ENCODE data around the gene HOXB9. TPM values are rescaled to one million over a fixed set of nuclear protein-coding genes. Genes with fewer than 3 reads are reported as not detected.

The HOXB9 gene
- total RNA-seq, 1 experiment from 2014 or later = 65.9 TPM

DNA sequence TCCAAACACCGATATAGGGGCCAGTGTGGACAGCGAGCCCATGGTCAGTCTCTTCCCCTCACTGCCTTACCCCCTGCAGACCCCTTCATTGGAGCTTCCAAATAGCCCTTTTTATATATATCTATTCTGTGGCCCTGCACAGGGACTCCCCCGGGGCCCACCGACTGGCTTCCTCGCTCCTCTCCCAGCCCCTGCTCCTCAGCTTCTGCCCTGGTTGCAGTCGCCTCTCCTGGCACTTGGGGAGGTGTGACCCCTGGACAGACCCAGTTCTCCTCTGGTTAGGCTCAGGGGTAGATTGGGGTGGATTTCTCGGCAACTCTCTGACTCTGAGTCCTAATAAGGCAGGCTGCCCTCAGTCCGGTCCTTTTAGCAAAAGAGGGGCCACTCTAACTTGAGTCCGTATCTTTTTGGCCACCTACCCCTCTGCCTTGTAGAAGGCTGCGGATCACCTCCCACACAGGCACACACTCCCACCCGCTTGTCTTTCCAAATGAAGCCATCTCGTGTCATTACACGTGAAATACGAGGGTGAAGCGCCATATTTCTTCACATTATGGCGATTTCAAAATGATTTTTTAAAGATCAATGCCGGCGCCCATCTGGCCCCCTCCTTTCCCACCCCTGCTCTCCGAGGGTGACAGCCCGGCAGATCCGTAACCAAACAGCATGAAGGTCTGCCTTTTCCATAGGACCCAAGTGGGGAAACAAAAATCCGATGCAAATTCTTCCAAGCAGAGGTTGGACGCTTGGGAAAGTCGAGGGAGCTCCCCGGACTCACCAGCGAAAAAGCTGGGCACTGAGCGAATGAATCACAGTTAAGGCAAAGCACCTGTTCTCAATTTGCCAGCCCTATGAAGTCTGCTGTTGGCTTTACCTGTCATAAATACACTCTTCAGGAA, 1.7 kb upstream of the HOXB9 start:
- H3K4me1 ChIP-seq (ENCODE audit: control insufficient read depth, insufficient read depth, low read length) = peaks cover 48% of the 10 kb centered on the region
- TF ChIP-seq POLR2AphosphoS5 (IDR thresholded peaks at IDR 0.05; ENCODE audit: low read depth, low read length) (no peak), TCF7L2 (IDR thresholded peaks at IDR 0.05; ENCODE audit: low read depth, low read length) (no peak), SIN3A (IDR thresholded peaks at IDR 0.05; ENCODE audit: borderline replicate concordance, insufficient read depth, low read depth, low read length) (no peak)
- TF ChIP-seq, protein P1, sequence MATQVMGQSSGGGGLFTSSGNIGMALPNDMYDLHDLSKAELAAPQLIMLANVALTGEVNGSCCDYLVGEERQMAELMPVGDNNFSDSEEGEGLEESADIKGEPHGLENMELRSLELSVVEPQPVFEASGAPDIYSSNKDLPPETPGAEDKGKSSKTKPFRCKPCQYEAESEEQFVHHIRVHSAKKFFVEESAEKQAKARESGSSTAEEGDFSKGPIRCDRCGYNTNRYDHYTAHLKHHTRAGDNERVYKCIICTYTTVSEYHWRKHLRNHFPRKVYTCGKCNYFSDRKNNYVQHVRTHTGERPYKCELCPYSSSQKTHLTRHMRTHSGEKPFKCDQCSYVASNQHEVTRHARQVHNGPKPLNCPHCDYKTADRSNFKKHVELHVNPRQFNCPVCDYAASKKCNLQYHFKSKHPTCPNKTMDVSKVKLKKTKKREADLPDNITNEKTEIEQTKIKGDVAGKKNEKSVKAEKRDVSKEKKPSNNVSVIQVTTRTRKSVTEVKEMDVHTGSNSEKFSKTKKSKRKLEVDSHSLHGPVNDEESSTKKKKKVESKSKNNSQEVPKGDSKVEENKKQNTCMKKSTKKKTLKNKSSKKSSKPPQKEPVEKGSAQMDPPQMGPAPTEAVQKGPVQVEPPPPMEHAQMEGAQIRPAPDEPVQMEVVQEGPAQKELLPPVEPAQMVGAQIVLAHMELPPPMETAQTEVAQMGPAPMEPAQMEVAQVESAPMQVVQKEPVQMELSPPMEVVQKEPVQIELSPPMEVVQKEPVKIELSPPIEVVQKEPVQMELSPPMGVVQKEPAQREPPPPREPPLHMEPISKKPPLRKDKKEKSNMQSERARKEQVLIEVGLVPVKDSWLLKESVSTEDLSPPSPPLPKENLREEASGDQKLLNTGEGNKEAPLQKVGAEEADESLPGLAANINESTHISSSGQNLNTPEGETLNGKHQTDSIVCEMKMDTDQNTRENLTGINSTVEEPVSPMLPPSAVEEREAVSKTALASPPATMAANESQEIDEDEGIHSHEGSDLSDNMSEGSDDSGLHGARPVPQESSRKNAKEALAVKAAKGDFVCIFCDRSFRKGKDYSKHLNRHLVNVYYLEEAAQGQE (IDR thresholded peaks at IDR 0.05; ENCODE audit: insufficient read depth in 1 of 2, low read depth in 2 of 2, low read length in 1 of 2) = no peak
- TF ChIP-seq, protein P2, sequence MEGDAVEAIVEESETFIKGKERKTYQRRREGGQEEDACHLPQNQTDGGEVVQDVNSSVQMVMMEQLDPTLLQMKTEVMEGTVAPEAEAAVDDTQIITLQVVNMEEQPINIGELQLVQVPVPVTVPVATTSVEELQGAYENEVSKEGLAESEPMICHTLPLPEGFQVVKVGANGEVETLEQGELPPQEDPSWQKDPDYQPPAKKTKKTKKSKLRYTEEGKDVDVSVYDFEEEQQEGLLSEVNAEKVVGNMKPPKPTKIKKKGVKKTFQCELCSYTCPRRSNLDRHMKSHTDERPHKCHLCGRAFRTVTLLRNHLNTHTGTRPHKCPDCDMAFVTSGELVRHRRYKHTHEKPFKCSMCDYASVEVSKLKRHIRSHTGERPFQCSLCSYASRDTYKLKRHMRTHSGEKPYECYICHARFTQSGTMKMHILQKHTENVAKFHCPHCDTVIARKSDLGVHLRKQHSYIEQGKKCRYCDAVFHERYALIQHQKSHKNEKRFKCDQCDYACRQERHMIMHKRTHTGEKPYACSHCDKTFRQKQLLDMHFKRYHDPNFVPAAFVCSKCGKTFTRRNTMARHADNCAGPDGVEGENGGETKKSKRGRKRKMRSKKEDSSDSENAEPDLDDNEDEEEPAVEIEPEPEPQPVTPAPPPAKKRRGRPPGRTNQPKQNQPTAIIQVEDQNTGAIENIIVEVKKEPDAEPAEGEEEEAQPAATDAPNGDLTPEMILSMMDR (IDR thresholded peaks at IDR 0.05) = no peak
- H3K36me3 ChIP-seq (ENCODE audit: control insufficient read depth, insufficient read depth, low read length) = 0 out of 2 replicates have a peak, but pooled peaks cover 3% of the 10 kb centered on the region
- ChIA-PET CTCF (interaction anchor here (1.1 kb wide), 1 partner anchor 320 kb away, joined by 3 read pairs; no protein-coding TSS in a partner anchor), POLR2A (interaction anchor here (0.6 kb wide), 1 partner anchor 363 kb away, joined by 4 read pairs; no protein-coding TSS in a partner anchor)
- peak overlapping the region; percentile 99 for H3K27ac ChIP-seq (ENCODE audit: low read length)
- DNase-seq (ENCODE audit: low read depth, low spot score) = no peak
- in situ Hi-C loops (cut with HindIII; ENCODE audit: low pct_unique_long_range_greater_than_20kb, low sequenced_read_pairs) (no loop called here), intact Hi-C loops (cut with micrococcal nuclease; ENCODE audit: unreplicated experiment) (no loop called here)
- no TSS peak for BruUV-seq (replicated peaks)
- no peaks in the 10 kb centered on the region for H3K9me3 ChIP-seq (ENCODE audit: control insufficient read depth, insufficient read depth, low read depth, low read length)
- ATAC-seq = no peak
- H3K4me3 ChIP-seq (ENCODE audit: low read depth in 2 of 2, low read length in 2 of 2) = no peak overlapping the region
- no peaks in the 10 kb centered on the region for H3K27me3 ChIP-seq (ENCODE audit: control insufficient read depth, insufficient read depth, low read length)

DNA sequence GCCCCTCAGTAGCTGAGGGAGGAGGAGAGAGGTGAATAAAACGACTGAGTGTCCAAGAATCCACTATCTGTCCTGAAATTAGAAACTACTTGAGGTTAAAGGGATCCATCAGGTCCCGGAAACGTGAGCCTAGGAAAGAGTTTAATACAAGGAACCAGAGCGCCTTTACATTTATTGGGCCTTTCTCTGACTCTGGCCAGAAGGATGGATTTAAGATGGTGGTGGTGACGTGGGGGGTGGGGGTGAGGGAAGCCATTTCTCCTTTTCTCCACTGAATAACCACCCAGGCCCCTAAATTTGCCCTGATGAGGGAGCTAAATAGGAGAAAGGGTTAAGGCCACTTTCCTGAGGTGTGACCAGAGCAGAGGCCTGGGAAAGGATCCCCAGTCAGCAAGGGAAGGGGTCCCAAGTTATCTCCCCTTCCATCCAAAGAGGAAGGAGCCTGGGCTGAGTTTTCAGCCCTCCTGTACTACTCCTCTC, 1.0 kb upstream of the HOXB9 start:
- TF ChIP-seq TCF7L2 (IDR thresholded peaks at IDR 0.05; ENCODE audit: low read depth, low read length) (no peak), SIN3A (IDR thresholded peaks at IDR 0.05; ENCODE audit: borderline replicate concordance, insufficient read depth, low read depth, low read length) (no peak), POLR2AphosphoS5 (IDR thresholded peaks at IDR 0.05; ENCODE audit: low read depth, low read length) (0 out of 2 replicates have a peak, but pooled peaks have one; percentile 34)
- TF ChIP-seq, protein P2 (IDR thresholded peaks at IDR 0.05) = no peak
- in situ Hi-C loops (cut with HindIII; ENCODE audit: low pct_unique_long_range_greater_than_20kb, low sequenced_read_pairs) (no loop called here), intact Hi-C loops (cut with micrococcal nuclease; ENCODE audit: unreplicated experiment) (no loop called here)
- no TSS peak for BruUV-seq (replicated peaks)
- ATAC-seq (peak; percentile 1; the same call in 1 of the 2 replicates), DNase-seq (ENCODE audit: low read depth, low spot score) (no peak)
- peak overlapping the region; percentile 99 for H3K27ac ChIP-seq (ENCODE audit: low read length)
- 0 out of 2 replicates have a peak, but pooled peaks cover 3% of the 10 kb centered on the region for H3K36me3 ChIP-seq (ENCODE audit: control insufficient read depth, insufficient read depth, low read length)
- ChIA-PET CTCF (interaction anchor here (1.2 kb wide), 1 partner anchor 9 kb away, joined by 4 read pairs; no protein-coding TSS in a partner anchor), POLR2A (interaction anchor here (0.5 to 2.0 kb wide), 3 partner anchors 9 to 429 kb away, joined by 6 to 27 read pairs (median 9); no protein-coding TSS in a partner anchor)
- H3K9me3 ChIP-seq (ENCODE audit: control insufficient read depth, insufficient read depth, low read depth, low read length) = no peaks in the 10 kb centered on the region
- peaks cover 54% of the 10 kb centered on the region for H3K4me1 ChIP-seq (ENCODE audit: control insufficient read depth, insufficient read depth, low read length)
- H3K27me3 ChIP-seq (ENCODE audit: control insufficient read depth, insufficient read depth, low read length) = no peaks in the 10 kb centered on the region
- H3K4me3 ChIP-seq (ENCODE audit: low read depth in 2 of 2, low read length in 2 of 2) = peak overlapping the region; percentile 78 to 93

All from Panc1 (cell line).